ENCODE data around the gene LZTS2.
"Not testable (repeated sequence)": the region's sequence is repeated elsewhere in the genome, so short reads cannot be mapped to it uniquely, and the experiment has no call there.

Gene LZTS2

DNA sequence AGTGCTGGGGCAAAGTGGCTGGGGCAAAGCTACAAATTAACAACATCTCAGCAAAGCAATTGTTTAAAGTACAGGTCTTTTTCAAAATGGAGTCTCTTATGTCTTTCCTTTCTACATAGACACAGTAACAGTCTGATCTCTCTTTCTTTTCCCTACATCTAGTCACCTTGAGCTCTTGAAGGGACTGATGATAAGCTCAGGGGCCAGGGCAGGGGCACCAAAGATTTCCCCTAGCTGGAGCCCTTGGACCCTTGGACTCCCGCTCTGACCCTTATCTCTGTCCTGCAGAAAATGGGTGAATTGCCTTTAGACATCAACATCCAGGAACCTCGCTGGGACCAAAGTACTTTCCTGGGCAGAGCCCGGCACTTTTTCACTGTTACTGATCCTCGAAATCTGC lies 34.8 kb downstream of the LZTS2 start:
- not testable (repeated sequence) for DNase-seq

DNA sequence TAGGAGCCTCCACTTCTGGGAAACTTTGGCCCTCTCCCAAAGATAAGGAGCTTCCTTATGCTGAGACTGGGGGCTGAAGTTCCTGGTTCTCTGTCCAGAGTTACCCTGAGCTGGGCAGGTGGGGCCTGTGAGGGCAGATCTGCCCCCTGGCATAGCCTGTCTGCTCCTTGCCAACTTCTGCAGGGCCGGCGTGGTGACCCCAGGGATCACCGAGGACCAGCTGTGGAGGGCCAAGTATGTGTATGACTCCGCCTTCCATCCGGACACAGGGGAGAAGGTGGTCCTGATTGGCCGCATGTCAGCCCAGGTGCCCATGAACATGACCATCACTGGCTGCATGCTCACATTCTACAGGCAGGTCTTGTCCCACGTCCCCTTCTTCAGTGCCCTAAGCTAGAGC lies 35.7 kb downstream of the LZTS2 start:
- DNase-seq, result no peak

DNA sequence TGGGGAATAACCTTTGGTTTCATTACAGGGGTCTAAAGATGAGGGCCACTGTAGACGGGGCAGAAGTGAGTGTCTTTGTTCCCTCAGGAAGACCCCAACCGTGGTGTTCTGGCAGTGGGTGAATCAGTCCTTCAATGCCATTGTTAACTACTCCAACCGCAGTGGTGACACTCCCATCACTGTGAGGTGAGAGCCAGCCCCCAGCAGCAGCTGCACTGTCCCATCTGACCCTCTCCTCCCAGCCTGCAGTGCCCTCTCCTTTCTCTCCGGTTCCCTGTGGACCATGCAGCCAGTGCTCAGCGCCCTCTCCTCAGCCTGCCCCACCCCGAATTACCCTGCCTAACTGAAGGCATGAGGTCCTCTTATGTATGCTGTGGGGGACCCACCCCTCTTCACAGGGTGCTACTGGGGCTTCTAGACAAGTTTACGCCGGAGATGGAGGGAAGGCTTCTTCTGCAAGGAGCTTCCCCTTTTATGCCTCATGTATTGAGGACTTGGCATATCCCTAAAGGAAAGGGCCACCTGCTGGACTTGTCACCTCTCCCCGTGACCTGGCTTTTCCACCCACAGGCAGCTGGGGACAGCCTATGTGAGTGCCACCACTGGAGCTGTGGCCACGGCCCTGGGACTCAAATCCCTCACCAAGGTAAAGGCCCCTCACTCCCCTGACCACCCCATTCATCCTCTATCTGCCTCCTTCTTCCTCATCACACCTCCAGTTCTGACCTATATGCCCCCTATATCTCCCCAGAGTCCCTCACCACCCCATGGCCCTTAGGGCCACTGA lies 36.5 kb downstream of the LZTS2 start:
- no peak for DNase-seq

DNA sequence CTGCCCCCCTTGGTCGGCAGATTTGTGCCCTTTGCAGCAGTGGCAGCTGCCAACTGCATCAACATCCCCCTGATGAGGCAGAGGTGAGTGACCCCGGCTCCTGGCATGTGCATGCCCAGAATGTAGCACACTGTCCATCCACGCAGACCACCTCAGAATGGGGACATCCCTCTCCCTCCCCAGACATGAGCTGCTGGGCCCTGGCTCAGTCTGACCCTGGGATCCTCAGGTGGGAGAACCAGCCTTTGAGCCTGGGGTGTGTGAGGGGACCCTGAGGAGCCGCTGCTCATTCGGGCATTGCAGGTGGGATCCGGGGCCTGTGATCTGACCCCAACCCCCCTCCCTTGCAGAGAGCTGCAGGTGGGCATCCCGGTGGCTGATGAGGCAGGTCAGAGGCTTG lies 37.1 kb downstream of the LZTS2 start:
- no peak for DNase-seq

DNA sequence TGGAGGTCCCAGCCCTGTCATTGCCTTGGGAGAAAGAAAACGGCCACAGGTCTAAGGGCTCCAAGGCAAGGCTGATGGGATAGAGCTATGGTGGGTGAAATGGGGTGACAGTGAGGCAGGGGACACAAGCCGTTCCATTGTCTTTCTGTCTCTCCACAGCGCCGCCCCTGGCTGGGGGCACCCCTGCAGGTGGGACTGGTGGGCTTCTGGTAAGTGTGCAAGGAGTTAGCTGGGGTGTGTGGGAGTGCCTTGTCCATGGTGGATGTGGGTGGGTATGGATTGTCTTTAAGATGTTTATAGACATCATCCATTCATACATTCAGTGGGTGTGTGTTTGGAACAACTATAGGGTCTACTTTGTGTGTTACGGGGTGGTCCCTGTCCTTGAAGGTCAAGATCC lies 38.9 kb downstream of the LZTS2 start:
- DNase-seq, result no peak

DNA sequence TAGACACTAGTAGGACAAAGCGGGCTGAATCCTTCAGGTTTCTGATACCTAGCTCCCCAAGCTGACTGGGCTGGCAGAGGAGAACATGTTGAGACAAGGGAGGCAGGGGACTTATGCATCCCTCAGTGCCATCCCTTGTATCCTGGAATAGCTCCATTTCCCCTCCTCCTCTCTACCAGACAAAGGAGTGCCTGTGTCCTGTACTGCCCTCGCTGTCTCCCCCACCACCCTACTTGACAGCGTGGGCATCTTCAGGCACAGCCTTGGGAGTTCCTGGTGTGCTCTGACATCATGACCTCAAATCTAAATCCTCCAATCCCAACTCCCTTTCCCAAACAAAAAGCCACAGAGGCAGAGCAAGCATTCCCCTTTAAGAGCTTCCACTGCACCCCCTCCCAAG lies 40.5 kb downstream of the LZTS2 start:
- no peak for DNase-seq

DNA sequence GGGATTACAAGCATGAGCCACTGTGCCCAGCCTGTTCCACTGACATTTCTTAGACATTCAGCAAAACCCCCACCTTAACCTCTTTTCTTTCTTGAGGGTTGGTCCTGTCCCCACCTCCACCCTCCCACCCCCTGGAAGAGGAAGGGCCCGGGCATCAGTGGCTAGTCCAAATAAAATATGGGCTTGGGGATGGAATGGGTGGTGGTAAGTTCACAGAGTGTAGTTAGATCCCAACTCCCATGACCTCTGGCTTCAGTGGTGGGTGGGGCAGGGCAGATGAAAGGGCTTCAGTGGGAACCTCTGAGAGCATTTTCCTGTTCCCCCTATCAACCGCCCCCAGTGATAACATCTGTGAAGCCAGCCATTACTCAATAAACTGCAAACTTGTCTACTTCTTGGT lies 41.2 kb downstream of the LZTS2 start:
- no peak for DNase-seq

DNA sequence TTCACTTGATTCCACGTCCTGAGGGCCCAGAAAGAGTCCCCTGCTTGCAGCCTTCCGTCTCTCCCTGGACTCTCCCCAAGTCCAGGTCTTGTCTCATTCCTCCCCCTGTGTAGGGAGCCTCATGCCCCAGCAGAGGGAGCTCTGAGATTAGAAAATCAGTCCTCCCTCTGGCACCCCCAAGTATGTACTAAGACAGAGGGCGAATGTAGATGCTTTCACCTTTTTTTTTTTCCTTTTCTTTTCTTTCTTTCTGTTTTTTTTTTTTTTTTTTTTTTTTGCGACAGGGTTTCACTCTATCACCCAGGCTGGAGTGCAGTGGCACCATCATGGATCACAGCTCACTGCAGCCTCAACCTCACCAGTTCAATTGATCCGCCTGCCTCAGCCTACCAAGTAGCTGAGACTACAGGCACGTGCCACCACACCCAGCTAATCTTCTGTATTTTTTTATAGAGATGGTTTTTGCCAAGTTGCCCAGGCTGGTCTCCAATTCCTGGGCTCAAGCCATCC lies 41.7 kb downstream of the LZTS2 start:
- DNase-seq, result peak; percentile 56 to 79 (median 68)

DNA sequence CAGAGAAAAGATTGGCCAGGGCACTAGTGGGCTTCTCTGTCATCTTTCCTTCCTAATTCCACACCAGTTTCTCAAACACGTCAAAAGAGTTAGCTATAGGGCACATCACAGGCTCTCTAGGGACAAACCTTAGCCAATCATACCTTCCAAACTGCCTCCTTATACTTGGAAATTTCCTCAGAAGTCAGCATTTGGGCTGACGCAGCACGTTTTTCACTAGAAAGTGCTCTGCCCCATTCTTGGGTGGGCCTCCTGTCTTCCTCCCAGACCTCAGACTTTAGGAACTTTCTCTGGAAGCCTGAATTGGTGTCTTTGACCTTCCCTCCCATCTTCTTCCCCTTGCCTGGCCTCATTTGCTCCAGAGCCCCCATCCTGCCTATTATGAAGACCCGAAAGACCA lies 42.5 kb downstream of the LZTS2 start:
- DNase-seq, result no peak

DNA sequence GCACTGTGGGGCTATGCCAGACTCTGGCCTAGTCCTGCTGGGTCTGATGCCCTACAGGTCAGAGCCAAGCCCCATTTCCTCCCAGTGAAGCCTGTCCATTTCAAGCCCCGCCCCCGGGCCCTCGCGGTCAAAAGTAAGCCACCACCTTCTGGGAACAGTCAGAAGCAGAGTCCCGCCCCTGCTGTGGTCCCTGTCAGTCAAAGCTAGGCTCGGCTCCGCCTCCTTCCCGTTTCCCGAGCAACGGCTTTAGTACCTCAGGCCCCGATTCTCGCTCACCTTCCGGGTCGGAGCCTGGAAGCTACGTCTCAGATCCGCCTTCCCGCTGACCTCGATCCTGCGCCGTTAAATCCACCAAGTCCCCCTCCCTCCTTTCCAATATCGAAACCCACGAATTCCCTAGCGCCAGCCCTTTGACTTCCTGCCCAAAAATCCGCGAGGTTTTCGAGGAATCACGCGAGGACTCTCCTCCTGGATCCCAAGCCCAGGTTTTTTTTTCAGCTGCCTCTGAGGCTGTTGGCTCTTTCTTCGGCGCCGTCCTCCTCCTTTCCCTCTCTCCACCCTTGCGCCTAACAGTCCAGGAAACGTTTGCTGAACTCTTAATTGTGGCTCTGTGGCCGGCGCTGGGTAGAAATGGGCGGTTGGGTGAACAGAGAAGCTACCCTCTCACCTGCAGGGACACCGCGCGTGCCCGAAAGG lies 43.2 kb downstream of the LZTS2 start:
- peak; percentile 12 to 76 (median 52) for DNase-seq

DNA sequence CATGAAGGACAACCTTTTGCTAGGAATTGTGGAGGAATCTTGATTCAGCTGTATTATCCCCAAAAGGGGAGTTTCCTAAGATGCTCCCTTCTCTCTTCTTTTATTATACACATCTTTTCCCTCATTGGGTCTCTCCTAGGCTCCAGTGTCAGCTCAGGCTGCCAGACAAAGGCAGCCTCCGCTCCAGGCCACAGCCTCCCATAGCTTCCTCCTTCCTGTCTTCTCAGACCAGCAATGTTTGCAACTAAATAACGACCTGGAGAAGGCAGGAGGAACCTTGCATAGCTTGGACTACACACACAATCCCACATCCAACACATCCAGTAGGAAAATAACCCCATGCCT lies 43.7 kb downstream of the LZTS2 start:
- no peak for DNase-seq

DNA sequence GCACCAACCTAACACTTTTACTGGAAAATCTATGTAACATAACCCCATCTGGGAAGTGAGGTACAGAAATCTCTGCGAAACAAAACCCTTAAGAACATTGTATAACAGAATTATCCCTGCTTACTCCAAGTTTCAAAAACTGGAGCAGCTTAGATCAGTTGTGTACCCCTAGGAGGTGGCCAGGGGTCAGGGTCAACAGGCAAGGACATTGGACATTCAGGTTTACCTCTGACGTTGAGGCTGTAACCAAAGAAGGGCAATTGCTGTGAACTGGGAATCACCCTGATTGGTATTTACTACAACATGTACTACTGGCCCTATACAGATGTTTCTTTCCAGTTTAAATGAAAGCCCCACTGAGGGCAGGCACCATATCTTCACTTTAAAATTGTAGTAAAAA lies 44.5 kb downstream of the LZTS2 start:
- DNase-seq, result no peak

DNA sequence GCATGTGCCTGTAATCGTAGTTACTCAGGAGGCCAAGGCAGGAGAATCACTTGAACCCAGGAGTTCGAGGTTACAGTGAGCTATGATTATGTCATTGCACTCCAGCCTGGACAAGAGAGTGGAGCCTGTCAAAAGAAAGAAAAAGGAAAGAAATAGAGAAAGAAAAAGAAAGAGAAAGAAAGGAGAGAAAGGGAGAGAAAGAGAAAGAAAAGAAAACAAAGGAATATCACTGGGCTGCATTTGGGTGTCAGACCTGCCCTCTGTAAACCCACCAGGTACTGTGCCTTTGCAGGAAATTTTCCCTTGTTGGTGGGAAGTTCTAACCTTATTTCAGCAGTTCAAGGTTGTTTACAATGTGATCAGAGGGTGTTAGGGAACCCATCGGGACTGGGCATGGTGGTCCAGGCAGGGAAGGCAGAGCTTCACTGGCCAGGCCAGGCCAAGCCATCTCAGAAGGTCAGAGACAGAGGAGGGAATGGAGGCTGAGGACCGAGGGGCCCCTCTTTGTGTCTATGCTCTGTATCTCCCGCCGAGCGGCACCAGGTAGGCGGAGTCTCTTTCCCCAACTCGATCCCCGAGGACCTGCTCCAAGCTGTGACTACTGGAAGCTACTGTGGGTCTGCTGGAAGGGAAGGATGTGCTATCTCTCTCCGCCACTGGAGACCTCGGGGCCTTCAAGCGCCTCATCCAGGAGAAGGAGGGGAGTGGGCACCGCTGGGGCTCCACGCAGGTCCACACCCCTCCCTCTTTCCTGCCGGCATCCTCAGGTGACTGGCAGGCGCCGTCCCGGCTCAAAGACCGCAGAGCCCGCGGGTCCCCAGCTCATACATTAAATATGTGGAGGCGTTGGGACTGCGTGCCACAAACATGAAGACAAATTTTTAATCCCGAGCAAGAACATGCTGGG lies 47.0 kb downstream of the LZTS2 start:
- DNase-seq, result no peak

DNA sequence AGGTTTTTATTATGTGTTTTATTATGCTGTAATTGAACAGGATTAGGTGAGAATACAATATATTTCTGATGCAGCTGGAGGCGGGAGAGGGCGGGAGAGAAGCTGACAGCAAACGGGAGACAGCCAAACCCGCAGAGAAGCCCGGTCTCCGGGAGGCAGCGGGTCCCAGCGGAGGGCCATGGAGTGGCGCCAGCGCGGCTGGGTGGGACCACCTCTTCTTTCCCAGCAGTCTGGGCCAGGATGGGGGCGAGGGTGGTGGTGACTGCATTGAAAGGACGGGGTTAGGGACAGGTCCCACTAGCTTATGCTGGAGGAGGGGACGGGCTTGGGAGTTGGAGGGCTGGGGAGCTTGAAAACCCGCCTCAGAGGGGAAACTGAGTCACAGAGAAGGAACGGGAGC lies 47.7 kb downstream of the LZTS2 start:
- DNase-seq, result no peak

DNA sequence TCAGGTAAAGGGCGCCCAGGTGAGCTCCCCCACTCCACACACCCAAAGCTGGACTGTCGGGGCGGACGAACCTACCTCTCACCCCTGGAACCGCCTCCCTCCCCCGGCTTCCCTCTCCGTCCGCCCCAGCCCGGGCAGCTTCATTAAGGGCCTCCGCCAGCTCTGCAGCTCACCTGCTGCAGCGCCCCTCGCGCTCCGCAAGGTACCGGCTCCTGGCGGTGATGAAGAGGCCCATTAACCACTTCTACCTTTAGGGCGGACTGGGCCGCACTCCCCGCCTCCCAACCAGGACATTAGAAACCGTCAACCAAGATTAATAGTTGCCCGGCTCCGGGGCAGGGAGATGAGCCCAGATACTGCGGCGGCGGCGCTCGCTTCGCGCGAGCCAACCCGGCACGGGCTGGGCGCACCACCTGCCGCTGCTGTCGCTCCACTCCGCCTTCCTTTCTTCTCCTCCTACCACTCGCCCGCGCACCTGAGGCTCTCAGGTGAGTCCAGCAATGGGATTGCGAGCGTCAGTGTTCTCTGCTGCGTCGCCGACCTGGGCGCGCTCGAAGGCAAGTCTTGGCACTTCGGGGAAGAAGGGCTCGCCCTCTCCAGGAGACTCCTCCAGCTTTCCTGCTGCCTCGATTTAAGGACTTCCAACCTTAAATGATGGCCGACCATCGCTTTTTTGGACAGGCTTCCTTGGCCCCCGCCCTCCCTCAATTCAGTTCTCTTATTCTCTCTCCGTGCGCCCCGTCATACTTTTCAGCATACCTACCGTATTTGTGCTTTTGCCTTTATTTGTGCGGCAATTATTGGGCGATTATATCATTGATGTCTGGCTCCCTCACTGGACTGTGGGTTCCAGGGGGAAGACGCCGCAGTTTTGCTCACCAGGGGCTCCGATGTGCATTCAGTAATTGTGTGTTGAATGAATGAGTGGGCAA lies 48.6 kb downstream of the LZTS2 start:
- no peak for DNase-seq

DNA sequence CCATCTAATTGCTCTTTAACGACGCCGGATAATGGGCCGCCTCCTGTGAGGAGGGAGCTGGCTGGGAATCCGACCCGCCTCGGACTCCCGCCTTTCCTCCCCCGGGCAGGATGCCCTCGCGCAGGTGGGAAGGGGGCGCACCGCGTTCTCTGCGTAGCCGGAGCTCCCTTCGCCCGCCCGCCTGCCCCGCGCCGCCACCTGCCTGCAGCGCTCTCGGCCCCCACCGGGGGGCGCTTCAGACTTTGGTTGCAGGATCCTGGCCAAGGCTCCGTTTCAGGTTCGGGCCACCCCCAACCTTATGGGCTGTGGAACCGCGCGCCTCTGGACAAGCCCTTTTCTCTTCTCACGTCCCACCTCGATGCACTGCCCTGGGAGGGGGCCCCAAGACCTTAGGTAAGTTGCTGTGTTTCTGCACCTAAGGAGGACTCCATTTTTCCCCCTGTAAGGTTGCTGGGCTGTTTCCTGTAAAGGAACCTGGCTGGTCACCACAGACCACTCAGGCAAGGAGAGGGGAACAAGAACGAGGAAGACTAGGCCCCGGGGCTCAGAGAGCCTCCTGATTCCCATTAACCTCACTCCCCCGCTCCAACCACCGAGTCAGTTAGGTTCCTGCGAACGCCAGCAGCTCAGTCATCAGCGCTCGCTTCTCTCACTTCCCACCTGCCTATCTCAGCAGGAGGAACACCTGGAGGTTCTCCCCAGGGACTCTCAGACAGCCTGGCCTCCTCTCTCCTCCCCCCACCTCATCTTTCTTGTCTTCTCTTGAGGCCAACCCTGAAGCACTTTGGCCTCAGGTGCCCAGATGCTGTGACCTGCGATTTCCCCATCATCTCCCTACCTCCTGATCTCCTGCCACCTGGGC lies 50.8 kb downstream of the LZTS2 start:
- peak; percentile 35 to 82 (median 72) for DNase-seq

DNA sequence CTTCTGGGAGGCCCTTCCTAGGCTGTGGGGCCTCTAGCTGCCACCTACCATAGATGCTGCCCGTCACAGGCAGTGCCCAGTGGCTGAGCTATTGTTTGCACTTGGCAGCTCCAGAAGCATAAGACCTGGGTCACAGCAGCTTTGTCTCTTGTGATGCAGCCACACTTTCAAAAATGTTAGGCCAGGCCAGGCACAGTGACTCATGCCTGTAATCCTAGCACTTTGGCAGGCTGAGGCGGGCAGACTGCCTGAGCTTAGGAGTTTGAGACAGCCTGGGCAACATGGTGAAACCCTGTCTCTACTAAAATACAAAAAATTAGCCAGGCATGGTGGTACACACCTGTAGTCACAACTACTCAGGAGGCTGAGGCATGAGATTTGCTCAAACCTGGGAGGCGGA lies 52.7 kb downstream of the LZTS2 start:
- no peak for DNase-seq

DNA sequence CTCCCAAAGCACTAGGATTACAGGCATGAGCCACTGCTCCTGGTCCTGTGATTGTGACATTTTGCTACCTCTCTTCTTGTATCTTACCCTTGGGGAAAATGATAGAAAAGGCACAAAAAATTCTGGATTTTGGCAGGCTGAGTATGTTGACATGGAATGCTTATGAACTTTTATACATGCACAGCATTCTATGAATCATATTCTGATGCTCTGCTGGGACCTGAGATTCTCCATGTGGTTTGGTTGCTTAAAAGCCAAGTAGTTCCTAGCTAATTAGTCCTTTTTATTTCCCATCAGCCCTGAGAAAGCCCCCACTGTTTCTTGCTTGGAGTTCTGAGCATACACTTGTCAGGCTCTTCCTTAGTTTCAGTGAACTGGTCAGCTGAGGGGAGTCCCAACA lies 53.9 kb downstream of the LZTS2 start:
- no peak for DNase-seq

DNA sequence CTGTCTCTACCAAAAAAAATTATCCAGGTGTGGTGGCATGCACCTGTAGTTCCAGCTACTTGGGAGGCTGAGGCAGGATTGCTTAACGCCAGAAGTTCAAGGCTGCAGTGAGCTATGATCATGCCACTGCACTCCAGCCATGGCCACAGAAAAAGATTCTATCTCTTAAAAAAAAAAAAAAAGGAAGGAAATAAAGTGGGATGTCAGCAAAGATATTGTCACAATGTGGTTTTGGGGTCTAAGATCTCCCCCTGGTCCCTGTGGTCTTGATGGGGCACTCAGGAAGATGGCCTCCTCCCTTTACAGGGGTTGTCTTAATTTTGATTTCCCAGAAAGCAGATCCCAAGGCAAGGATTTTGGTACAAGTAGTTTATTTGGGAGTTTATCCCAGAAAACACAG lies 54.7 kb downstream of the LZTS2 start:
- DNase-seq, result no peak

DNA sequence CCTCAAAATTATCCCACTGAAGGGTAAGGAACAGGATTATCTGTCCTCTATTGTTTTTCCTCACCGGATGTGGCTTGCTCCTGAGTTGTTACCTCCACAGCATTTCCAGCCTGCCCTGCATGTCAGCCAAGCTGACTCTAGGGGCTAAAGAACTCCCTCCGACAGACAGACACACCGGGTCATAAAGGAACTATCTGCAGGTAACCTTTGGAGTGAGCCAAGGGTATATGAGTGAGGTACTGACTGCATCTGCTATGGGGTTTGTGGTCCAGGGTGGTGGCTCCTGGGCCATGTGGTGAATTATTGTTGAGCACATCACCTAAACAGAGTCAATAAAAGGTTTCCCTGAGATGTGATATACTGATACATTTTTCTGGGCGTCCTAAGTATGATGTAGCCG lies 55.3 kb downstream of the LZTS2 start:
- no peak for DNase-seq

DNA sequence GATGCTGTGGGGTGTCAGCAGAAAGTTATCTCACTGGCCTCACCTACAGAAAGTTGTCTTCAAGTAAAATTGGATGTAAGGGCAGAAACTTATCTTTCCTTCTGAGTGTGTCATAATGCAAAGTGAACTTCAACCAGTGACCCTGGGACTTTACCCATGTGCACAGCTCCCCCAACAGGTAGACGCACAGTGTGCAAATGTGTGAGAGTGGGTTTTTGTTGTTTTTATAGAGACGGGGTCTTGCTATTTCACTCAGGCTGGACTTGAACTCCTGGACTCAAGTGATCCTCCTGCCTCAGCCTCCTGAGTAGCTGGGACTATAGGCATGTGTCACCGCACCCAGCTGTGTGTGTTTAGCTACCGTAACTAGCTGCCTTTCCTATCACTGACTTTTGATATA lies 55.8 kb downstream of the LZTS2 start:
- DNase-seq, result no peak
